ENCODE data around the gene CMTM1. TPM values are rescaled to one million over a fixed set of nuclear protein-coding genes. Genes with fewer than 3 reads are reported as not detected.

CMTM1 gene
- polyA plus RNA-seq, 1 donor from 2014 or later = 1.6 TPM

GRCh38 chr16:66569827-66570405 is 3.7 kb downstream of the CMTM1 start:
- H3K9ac ChIP-seq (ENCODE audit: low read length) = no peak overlapping the region
- H3K4me3 ChIP-seq (ENCODE audit: low read length) = no peak overlapping the region
- H3K9me3 ChIP-seq (ENCODE audit: low read length) = no peaks in the 10 kb centered on the region
- H3K4me2 ChIP-seq (ENCODE audit: low read length) = no peak overlapping the region
- no peaks in the 10 kb centered on the region for H3K27me3 ChIP-seq (ENCODE audit: insufficient read depth, low read depth, low read length)
- no peaks in the 10 kb centered on the region for H4K20me1 ChIP-seq (ENCODE audit: insufficient read depth)
- no peaks in the 10 kb centered on the region for H3F3A ChIP-seq (ENCODE audit: insufficient read depth, low read length, poor library complexity, severe bottlenecking)
- H3K9me2 ChIP-seq (ENCODE audit: insufficient read depth, low read length) = no peaks in the 10 kb centered on the region
- H3K27ac ChIP-seq (ENCODE audit: low read length) = no peak overlapping the region
- TF ChIP-seq MXI1 (conservative IDR thresholded peaks at IDR 0.05; ENCODE audit: poor library complexity, severe bottlenecking) = no peak
- TF ChIP-seq SMC3 (conservative IDR thresholded peaks at IDR 0.05; ENCODE audit: poor library complexity) = no peak
- TF ChIP-seq CTCF (IDR thresholded peaks at IDR 0.05; ENCODE audit: poor library complexity, severe bottlenecking) = no peak
- no peak for TF ChIP-seq RAD21 (conservative IDR thresholded peaks at IDR 0.05)
- no peak for TF ChIP-seq EZH2 (IDR thresholded peaks at IDR 0.05; ENCODE audit: borderline replicate concordance, insufficient read depth, low read length, poor library complexity, severe bottlenecking)
- no peak for TF ChIP-seq TAF1 (IDR thresholded peaks at IDR 0.05; ENCODE audit: low read depth)
- TF ChIP-seq REST (IDR thresholded peaks at IDR 0.05; ENCODE audit: borderline replicate concordance) = no peak
- no peak for TF ChIP-seq EP300 (conservative IDR thresholded peaks at IDR 0.05; ENCODE audit: poor library complexity, severe bottlenecking)
- TF ChIP-seq POLR2AphosphoS5 (IDR thresholded peaks at IDR 0.05) = no peak
- H3K79me2 ChIP-seq (replicated peaks; ENCODE audit: insufficient read depth, low read length) = no peaks in the 10 kb centered on the region
- H2AFZ ChIP-seq (ENCODE audit: low read depth, low read length) = no peak overlapping the region
- no peaks in the 10 kb centered on the region for H3K36me3 ChIP-seq (ENCODE audit: insufficient read depth, low read length)

- Histone ChIP-seq H3K36me3 (ENCODE audit: insufficient read depth, low read length) (no peaks in the 10 kb centered on the region), H3K27me3 (ENCODE audit: insufficient read depth, low read depth, low read length) (no peaks in the 10 kb centered on the region), H2AFZ (ENCODE audit: low read depth, low read length) (no peak overlapping the region), H4K20me1 (ENCODE audit: insufficient read depth) (no peaks in the 10 kb centered on the region), H3K79me2 (replicated peaks; ENCODE audit: insufficient read depth, low read length) (no peaks in the 10 kb centered on the region), H3K9me2 (ENCODE audit: insufficient read depth, low read length) (no peaks in the 10 kb centered on the region), H3K9ac (ENCODE audit: low read length) (no peak overlapping the region), H3F3A (ENCODE audit: insufficient read depth, low read length, poor library complexity, severe bottlenecking) (no peaks in the 10 kb centered on the region), H3K4me2 (ENCODE audit: low read length) (no peak overlapping the region), H3K9me3 (ENCODE audit: low read length) (no peaks in the 10 kb centered on the region), H3K4me3 (ENCODE audit: low read length) (no peak overlapping the region), H3K27ac (ENCODE audit: low read length) (no peak overlapping the region)
- TF ChIP-seq REST (IDR thresholded peaks at IDR 0.05; ENCODE audit: borderline replicate concordance) (no peak), TAF1 (IDR thresholded peaks at IDR 0.05; ENCODE audit: low read depth) (no peak), RAD21 (conservative IDR thresholded peaks at IDR 0.05) (no peak), CTCF (IDR thresholded peaks at IDR 0.05; ENCODE audit: poor library complexity, severe bottlenecking) (no peak), EP300 (conservative IDR thresholded peaks at IDR 0.05; ENCODE audit: poor library complexity, severe bottlenecking) (no peak), MXI1 (conservative IDR thresholded peaks at IDR 0.05; ENCODE audit: poor library complexity, severe bottlenecking) (no peak), SMC3 (conservative IDR thresholded peaks at IDR 0.05; ENCODE audit: poor library complexity) (no peak), EZH2 (IDR thresholded peaks at IDR 0.05; ENCODE audit: borderline replicate concordance, insufficient read depth, low read length, poor library complexity, severe bottlenecking) (no peak), POLR2AphosphoS5 (IDR thresholded peaks at IDR 0.05) (no peak)
These were observed 6.1 kb downstream of the CMTM1 start for GRCh38 chr16:66572356-66572755.
